GM12891 (cell line): ENCODE measurements around the gene HOXB6.

ENCODE experiments used
- DNase-seq: peaks from one replicate; pipeline ENCODE4 v3.0.0; 2011; ENCODE audit warnings: low spot score; ENCODE audit not compliant: insufficient read length
- FAIRE-seq: peaks from 2 replicates; lab custom pipeline; 2011; peaks lifted over from hg19 to GRCh38; lab: Jason Lieb, UNC
- PAX5 ChIP-seq: IDR thresholded peaks from 2 replicates; pipeline ENCODE4 v1.6.1; 2011; ENCODE audit warnings: low read length, moderate library complexity, mild to moderate bottlenecking; ENCODE audit not compliant: insufficient read depth, severe bottlenecking
- POLR2A ChIP-seq: IDR thresholded peaks from 2 replicates; pipeline ENCODE4 v1.6.1; 2011; ENCODE audit warnings: low read depth, low read length, control low read depth
- POLR2AphosphoS5 ChIP-seq: IDR thresholded peaks from 2 replicates; pipeline ENCODE4 v1.6.1; 2011; ENCODE audit warnings: low read depth, low read length, control low read depth
- POU2F2 ChIP-seq: IDR thresholded peaks from 2 replicates; pipeline ENCODE4 v1.6.1; 2011; ENCODE audit warnings: low read depth, mild to moderate bottlenecking, control low read depth, low read length, moderate library complexity
- SPI1 ChIP-seq: IDR thresholded peaks from 2 replicates; pipeline ENCODE4 v1.6.1; 2011; ENCODE audit warnings: low read depth, low read length, control low read depth
- TAF1 ChIP-seq: IDR thresholded peaks from 2 replicates; pipeline ENCODE4 v1.6.1; 2011; ENCODE audit warnings: low read depth, low read length, control low read depth

HOXB6 gene

GRCh38 chr17:48588528-48588927 lies 16.3 kb downstream of the HOXB6 start:
- TF ChIP-seq POLR2AphosphoS5, result no peak
- TF ChIP-seq TAF1, result no peak
- no peak for TF ChIP-seq POU2F2
- no peak for TF ChIP-seq SPI1
- no peak for TF ChIP-seq PAX5
- TF ChIP-seq POLR2A, result no peak
- FAIRE-seq (no peak), DNase-seq (no peak)

- TF ChIP-seq TAF1, result no peak
- no peak for TF ChIP-seq SPI1
- TF ChIP-seq POLR2A, result no peak
- no peak for TF ChIP-seq PAX5
- TF ChIP-seq POLR2AphosphoS5, result no peak
- no peak for TF ChIP-seq POU2F2
- DNase-seq, result no peak
- FAIRE-seq, result no peak
Observed at GRCh38 chr17:48588074-48588415, 16.7 kb downstream of the HOXB6 start.

- FAIRE-seq (no peak), DNase-seq (no peak)
- no peak for TF ChIP-seq POU2F2
- no peak for TF ChIP-seq SPI1
- TF ChIP-seq POLR2A, result no peak
- no peak for TF ChIP-seq PAX5
Observed at GRCh38 chr17:48587276-48588073, 17.3 kb downstream of the HOXB6 start.

- no peak for DNase-seq
- TF ChIP-seq POU2F2 (peak; percentile 57; the same call in 1 of the 2 replicates), POLR2AphosphoS5 (no peak)
- FAIRE-seq, result peak; percentile 38
Observed at GRCh38 chr17:48586355-48587258, 18.2 kb downstream of the HOXB6 start.

DNA sequence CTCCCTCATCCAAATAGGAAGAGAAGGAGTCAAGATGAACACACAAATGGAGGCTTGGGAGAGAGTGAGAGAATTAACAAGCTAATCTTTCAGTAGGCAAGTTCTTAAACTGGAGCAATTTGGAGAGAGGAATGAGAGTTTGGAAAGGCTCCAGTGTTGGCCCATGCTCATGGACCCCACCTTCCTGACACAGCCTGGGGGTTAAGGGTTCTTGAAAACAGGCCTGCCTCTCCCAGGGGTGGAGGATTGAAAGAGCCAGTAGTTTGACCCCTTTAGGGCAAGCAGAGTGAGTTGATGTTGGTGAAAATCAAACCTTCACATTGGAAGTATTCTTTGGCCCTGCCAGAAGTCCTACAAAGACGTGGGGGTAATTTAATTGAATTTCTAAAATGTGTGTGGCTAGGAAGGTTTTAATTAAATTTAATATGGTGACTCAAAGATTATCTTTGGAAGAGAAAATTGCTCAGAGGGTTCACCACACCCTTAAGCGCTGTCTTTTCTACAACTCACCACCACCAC lies 20.5 kb downstream of the HOXB6 start:
- no peak for FAIRE-seq
- DNase-seq, result no peak
- no peak for TF ChIP-seq PAX5
- TF ChIP-seq POU2F2, result no peak
- TF ChIP-seq SPI1, result no peak
- no peak for TF ChIP-seq POLR2AphosphoS5
- no peak for TF ChIP-seq TAF1
- no peak for TF ChIP-seq POLR2A

- no peak for FAIRE-seq
- DNase-seq, result no peak
- TF ChIP-seq POLR2AphosphoS5, result no peak
- no peak for TF ChIP-seq POU2F2
- TF ChIP-seq TAF1, result no peak
- no peak for TF ChIP-seq PAX5
- TF ChIP-seq POLR2A, result no peak
- TF ChIP-seq SPI1, result no peak
Observed at GRCh38 chr17:48583708-48584222, 21.0 kb downstream of the HOXB6 start.

DNA sequence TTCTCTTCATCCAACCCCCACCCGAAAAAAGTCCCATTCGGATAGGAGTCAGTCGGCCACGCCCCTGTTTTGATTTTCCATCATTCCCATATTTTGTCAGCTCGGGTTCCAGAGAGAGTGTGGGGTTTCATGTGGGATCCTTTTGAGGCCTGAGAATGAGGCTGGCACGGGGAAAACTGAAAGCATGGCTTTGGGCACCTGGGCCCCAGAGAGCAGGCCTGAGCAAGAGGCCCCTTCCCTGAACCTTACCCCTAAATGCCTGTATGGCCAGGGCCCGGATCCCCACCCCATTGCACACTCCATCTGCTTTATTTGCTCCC lies 22.1 kb downstream of the HOXB6 start:
- TF ChIP-seq POLR2AphosphoS5 (no peak), POU2F2 (no peak)
- DNase-seq (no peak), FAIRE-seq (no peak)

- TF ChIP-seq POLR2AphosphoS5, result no peak
- TF ChIP-seq SPI1, result no peak
- no peak for TF ChIP-seq TAF1
- TF ChIP-seq POU2F2, result no peak
- TF ChIP-seq POLR2A, result no peak
- TF ChIP-seq PAX5, result no peak
- DNase-seq, result no peak
- FAIRE-seq, result peak; percentile 50
Observed at GRCh38 chr17:48579760-48580554, 24.8 kb downstream of the HOXB6 start.

GRCh38 chr17:48579471-48579759 lies 25.4 kb downstream of the HOXB6 start:
- TF ChIP-seq POU2F2 (no peak), SPI1 (no peak), TAF1 (no peak), PAX5 (no peak), POLR2AphosphoS5 (no peak), POLR2A (no peak)
- no peak for FAIRE-seq
- DNase-seq, result no peak
